Embryonic facial prominence (tissue), 1 donor: Measurements from ENCODE around the gene DNAJC5.
"Not testable (repeated sequence)": the region's sequence is repeated elsewhere in the genome, so short reads cannot be mapped to it uniquely, and the experiment has no call there.

ENCODE experiments used
- DNase-seq: peaks from one replicate; pipeline ENCODE4 v3.0.0-alpha.2; 2016; ENCODE audit errors: extremely low spot score

Gene DNAJC5

DNA sequence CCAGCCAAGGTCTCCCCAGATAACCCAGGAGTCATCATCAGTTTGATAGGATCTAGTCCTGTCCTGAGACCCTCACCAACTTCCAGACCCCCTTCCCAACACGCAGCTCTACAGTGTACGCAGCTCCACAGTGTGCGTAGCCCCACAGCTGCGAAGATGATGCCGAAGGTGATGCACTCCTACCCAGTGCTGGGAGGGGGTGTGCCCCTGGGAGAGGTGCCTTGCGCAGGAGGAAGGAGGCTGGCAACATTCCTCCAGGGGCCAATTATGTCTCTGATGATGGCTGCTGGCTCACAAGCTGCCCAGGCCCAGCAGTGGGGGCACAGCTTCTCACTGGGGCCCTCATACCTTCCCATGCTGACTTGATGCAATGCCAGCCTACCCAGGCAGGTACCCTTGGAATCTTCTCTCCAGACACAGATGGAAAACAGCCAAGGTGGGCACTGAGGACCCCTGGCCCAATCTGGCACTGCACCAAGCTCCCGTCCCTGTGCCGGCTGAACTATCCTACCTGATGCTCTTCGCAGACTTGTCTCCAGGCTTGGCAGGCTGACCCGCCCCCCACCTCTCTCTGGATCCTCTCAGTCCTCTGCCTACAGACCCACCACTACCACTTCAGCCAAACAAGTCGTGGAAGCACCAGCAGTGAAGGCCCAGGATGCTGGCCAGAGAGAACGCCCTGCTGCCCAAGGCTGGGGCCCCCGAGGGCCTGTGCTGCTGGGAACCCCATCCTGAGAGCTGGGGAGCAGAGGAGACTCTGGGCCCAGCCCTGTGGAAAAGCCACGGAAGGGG, 73.4 kb downstream of the DNAJC5 start:
- no peak for DNase-seq

DNA sequence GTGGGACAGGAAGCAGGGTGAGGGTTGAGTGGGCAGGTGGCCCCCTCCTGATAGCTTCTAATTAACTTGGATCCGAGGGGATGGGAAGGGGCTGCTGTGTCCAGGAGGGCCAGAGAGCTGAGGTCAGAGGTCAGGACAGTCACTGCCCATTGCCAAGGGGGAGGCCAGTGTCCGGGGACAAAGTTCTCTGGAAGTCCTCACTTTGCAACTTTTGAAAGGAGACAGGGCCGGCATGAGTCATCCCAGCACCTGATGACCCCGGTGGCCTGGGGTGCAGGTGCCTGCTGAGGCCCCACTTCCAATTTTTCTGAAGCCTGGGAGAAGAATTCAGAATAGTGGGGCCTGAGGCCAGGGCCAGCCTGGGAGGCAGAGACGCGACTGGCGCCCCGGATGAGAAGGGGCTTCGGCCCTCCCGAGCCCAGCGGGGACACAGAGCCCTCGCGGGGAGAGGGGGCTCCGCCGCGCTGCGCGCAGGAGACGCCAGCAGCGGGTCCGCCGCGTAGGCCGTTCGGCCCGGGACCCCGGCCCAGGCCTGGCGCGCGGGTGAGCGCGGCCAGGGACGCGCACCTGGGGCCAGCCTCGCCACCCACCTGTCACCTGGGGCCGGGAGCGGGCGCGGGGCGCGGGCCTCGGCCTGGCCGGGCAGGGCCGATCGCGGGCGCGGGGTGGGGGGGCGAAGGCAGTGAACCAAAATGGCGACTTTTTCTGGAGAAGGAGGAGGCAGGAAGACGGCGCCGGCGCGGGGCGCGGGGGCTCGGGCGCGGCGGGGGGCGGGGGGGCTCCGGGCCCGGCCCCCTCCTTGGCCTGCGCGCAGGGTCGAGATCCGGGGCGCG, 74.2 kb downstream of the DNAJC5 start:
- DNase-seq, result no peak

DNA sequence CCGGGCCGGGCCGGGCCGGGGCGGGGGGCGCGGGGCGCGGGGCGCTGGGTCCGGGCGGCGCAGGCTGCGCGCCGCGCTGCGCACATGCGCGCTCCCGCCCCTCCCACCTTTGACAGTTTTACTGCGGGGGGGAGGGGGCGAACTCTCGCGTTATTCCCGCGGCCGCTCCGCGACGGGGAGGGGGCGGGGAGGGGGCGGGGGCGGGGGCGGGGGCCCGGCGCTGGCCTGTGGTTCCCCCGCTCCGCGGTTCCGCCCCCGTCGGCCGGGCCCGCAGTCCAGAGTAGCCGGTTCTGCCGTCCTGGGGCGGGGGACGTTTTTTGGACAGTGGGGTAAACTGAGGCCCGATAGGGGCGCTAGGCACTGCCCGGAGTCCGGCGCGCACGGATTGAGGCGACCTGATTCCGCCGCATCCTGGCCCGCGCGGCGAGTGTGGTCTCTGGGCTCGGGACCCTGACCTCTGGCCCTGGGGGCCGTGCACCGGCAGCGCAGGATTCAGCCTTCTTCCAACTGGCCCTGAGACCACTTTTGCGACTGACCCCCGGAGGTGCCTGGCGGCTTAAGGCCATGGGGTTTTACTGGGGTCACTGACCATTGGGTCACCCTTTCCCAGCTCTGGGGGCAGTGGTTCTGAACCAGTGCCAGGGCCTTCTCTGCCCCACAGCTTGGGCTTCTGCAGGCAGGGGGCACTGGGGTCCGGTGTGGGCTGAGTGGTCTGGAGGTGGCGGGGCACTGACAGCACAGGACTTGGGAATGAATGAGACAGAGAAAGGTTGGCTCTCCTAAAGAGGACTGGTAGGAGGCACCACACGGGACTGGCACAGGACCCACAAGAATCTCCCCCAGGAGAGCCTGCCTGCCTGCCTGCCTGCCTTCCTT, 75.2 kb downstream of the DNAJC5 start, which contains the start of gene ZNF512B:
ZNF512B (minus strand) TSS at position 93 of the 876 bp plus-strand sequence. CDS start 1,980 bp downstream, outside the sequence.
- DNase-seq, result peak; percentile 58

DNA sequence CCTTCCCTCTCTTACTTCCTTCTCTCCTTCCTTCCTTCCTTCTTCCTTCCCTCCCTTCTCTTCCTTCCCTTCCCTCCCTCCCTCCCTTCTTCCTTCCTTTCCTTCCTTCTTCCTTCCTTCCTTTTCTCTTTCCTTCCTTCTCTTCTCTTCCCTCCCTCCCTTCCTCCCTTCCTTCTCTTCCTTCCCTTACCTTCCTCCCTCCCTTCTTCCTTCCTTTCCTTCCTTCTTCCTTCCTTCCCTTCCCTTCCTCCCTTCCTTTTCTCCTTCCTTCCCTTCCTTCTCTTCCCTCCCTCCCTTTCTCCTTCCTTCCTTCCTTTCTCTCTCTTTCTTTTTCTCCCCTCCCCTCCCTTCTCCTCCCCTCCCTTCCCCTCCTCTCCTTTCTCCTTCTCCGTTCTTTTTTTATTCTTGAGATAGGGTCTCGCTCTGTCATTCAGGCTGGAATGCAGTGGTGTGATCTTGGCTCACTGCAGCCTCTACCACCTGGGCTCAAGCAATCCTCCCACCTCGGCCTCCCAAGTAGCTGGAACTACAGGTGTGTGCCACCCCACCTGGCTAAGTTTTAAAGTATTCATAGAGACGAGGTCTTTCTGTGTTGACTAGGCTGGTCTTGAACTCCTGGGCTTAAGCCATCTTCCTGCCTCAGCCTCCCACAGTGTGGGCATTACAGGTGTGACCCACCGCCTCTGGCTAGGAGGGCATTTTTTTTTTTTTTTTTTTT, 75.9 kb downstream of the DNAJC5 start:
- DNase-seq, result no peak

DNA sequence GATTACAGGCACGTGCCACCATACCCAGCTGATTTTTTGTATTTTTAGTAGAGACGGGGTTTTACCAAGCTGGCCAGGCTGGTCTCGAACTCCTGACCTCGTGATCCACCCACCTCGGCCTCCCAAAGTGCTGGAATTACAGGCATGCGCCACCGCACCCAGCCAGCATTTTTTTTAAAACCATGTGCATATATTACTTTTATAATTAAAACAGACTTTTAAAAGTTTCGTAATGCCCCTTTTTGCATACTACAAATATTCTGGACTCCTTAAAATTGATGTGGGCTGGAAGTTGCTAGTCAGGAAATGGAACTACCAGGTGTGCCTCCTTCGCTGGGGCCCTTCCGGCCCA, 77.0 kb downstream of the DNAJC5 start:
- DNase-seq, result not testable (repeated sequence)

DNA sequence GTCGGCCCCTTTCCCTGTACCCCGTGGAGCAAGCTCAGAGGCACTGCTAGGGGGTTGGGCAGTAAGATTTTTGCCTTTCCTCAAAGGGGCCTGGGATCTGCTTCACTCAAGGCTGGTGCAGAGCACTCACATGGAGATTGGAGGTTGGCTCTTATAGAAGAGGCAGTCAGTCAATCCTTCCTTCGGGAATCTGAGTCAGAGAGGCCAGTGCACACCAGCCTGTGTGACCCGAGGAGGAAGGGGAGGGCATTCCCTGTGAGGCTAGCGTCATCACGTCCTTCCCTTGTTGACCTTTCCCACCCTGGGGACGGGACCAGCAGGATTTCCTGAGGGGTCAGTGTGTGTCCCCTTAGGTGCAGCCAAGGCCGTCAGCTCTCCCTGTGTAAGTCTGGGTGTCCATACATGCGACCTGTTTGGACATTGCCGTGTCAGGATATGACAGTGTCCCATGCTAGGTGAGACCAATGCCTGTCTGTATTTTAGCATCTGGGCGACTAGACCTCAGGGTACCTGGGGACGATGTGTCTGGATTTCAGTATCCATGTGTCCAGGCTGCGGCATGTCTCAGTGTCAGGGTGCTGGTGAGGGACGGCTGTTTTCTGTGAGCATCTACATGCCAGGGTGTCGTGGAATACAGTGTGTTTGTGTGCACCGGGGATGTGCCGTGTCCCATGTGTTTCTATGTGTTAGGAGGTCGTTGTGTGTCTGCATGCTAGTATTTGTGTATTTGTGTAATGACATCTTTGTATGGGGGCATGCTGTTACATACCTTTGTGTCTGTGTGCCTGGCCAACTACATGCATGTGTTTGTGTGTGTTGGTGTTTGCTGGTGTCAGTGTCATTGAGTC, 77.6 kb downstream of the DNAJC5 start:
- no peak for DNase-seq

- no peak for DNase-seq
Observed at GRCh38 chr20:63973160-63973479, 78.2 kb downstream of the DNAJC5 start.

- peak; percentile 42 for DNase-seq
Observed at GRCh38 chr20:63973636-63974401, 78.9 kb downstream of the DNAJC5 start.

DNA sequence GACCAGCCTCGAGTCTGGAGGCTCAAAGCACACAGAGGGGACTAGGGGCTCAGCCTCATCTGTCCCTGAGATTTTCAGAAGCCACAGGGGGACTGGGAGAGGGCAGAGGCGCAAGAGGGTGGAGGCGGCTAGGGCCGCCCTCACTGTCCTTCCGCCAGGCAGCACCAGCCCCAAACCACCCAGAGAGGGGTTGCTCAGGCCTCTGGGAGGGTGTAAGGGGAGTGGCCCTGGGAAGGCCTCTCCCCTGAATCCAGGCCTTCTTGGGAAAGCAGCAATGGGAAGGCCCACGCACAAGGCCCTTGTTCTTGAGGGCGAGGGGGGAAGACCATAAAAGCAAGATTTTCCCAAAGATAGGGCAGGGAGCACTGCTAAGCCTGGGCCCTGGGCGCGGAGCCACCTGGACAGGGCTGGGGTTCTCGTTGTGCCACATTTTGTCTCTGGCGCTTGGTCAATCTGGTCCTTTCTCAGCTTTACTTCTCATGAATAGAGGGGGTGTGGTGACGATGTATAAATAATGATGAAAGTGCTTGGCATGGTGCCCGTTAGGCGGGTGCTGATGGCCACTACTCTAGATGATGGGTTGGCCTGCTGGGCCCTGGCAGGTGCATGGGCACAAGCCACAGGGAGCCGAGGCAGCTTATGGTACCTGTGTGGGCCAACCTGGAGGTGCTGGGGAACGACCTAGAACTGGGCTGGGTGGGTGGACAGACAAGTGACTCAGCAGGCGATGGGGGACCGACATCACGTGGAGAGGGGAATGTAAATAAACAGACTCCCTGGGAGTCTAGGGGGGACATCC, 79.7 kb downstream of the DNAJC5 start:
- no peak for DNase-seq

GRCh38 chr20:63976511-63976910, 81.6 kb downstream of the DNAJC5 start:
- not testable (repeated sequence) for DNase-seq

DNA sequence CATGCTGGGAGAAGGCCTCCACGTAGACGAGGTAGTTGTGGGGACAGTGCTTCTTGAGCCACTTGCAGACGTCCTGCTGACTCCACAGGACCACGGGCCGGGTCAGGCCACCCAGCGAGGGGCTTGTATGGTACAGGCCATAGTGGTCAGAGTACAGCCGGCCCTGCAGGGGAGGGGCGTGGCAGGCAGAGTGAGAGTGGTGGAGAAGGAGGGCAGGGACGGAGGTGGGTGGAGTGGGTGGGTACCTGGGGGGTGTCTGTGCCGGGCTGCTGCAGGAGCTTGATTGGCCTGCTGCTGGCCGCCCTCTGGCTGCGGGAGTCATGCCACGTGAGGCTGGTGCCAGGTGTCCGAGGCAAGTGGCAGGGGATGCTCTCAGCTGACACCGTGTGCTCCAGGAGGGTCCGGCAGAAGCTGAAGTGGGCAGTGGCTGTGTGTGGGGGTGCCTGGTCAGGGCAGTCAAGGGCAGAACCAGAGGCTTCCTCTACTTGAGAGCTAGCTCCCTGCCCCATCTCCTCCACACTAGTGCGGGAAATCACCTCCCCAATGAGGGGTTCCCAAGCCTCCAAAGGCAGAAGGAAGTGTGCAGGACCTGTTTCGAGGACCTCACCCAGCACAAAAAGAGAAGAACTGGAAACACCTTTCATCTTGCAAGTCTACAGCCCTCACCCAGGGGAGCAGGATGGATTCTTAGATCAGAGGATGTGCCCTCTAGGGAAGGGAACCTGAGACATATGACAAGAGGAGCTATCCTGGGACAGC, 82.2 kb downstream of the DNAJC5 start:
- no peak for DNase-seq

DNA sequence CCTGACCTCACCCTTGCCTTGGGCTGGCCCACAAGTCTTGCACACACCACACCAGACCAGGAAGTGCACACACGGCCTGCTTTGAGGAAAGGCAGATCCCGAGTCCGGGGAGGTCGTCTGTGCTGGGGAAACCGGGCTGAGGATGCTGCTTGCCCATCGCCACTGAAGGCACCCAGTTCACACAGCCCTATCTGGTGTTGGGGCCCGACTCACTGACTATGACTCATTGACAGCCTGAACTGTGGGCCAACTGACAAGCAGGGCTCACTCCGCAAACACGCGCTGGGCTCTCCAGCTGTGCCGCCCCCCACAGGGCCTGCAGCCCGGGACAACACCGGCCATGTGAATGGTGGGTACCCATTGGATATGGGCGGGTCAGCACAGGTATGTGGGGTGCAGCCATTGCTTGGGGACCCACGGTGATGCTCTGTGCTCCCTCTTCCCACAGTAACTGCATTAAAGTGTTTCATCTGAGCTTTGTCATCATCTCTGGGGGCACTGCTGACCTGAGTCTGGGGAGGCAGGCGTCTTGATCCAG, 82.9 kb downstream of the DNAJC5 start:
- no peak for DNase-seq

- DNase-seq, result no peak
Observed at GRCh38 chr20:63978319-63979228, 83.6 kb downstream of the DNAJC5 start.

DNA sequence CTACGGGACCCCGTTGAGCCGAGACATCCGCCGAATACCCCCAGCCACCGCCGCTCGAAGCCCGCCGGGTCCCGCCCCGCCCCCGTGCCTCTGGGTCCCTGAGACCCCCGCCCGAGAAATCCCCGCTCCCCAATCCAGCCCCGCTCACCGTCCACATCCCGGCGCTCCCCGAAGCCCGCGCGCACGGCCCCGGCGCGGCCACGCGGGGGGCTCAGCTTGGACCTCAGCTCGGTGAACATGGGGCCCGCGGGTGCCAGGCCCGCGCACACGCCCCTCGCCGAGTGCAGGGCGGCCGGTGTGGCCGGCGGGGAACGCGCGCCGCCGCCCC, 84.3 kb downstream of the DNAJC5 start:
- DNase-seq, result no peak

DNA sequence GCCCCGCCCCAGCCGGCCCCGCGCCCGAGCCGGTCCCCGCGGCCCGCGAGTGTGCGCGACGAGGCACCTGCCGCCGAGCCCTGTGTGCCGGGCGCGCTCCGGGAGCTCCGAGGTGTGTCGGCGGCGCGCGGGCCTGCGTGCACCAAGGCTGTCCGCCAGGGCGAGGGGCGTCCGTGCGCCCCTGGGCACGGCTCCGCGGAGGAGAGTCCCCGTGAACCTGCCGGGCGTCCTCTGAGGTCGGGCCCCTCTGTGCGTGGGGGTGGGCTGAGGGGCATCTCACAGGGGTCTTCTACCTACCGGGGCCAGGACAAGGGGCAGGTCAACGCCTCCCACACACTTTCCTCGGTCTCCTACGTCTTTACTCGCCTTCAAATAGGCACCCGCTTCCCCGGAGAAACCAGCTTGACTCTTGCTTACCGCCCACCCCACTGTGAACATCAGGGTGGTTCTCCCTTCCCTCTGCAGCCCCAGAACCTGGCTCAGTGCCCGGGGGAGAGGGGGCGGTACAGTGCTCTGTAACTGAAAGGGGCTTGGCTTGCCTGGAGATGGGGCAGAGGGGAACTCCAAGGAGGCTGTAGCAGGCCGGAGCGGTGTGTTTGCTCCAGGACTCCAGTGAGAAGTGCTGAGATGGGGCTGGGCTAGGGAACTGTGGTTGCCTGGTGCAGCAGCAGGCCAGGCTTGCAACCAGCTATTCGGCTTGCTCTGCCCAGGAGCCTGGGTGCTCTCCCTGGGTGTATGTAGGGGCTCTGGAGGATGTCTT, 84.8 kb downstream of the DNAJC5 start, which contains the start of gene SAMD10:
SAMD10 (minus strand) TSS at position 86 of the 760 bp plus-strand sequence. CDS start 175 bp downstream, outside the sequence.
- peak; percentile 30 for DNase-seq

- DNase-seq, result no peak
Observed at GRCh38 chr20:63980317-63980805, 85.4 kb downstream of the DNAJC5 start.
